Nephron (organoid): ENCODE results near the gene DMRT1.

ENCODE experiments used
- H3K27ac Mint-ChIP-seq, 3 experiments: 2 replicates each; pipeline ENCODE4 v1.8.0; 2020; ENCODE audit warnings: mixed read lengths in 3 of 3, mild to moderate bottlenecking in 2 of 3, moderate library complexity in 1 of 3
- H3K27me3 Mint-ChIP-seq: 2 replicates; pipeline ENCODE4 v1.8.0; 2021; ENCODE audit warnings: low read depth, mild to moderate bottlenecking, moderate library complexity, mixed read lengths
- H3K36me3 Mint-ChIP-seq: 2 replicates; pipeline ENCODE4 v1.8.0; 2020; ENCODE audit warnings: low read depth, mixed read lengths
- H3K4me1 Mint-ChIP-seq: 2 replicates; pipeline ENCODE4 v1.8.0; 2020; ENCODE audit warnings: mixed read lengths
- H3K4me3 Mint-ChIP-seq, 3 experiments: 2 replicates each; pipeline ENCODE4 v1.8.0; 2020; ENCODE audit warnings: mild to moderate bottlenecking in 3 of 3, mixed read lengths in 3 of 3, moderate library complexity in 2 of 3
- H3K9me3 Mint-ChIP-seq: 2 replicates; pipeline ENCODE4 v1.8.0; 2020; ENCODE audit warnings: mixed read lengths
- TF ChIP-seq, protein P1 (sequence below), 3 experiments: fragments of 200-600 bp; sonication (generic); IDR thresholded peaks; one replicate each; pipeline ENCODE4 v1.5.0; 2021; ENCODE audit warnings: antibody characterized with exemption in 3 of 3; ENCODE audit not compliant: unreplicated experiment in 3 of 3

DMRT1 gene

DNA sequence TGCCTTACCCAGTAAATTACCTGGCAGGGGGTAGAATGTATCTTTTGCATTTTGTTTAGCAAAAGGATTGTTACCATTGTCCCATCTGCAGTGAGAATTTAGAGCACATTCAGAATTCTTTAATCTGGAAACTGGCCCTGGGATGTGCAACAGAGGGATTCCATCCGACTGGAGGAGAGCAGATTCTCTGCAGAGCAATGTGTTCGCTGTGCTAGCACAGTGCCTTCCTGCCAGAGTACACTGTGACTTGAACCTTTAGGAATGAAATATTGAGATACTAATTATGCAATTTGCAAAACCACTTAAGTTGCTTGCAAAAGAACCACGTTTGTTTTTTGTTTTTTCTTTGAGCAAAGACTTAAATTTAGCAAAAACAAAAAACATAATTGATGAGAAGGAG is 22.5 kb upstream of the DMRT1 start:
- no peaks in the 10 kb centered on the region for H3K36me3 Mint-ChIP-seq
- no peak overlapping the region for H3K27ac Mint-ChIP-seq
- H3K27me3 Mint-ChIP-seq, result peaks cover 6% of the 10 kb centered on the region
- no peaks in the 10 kb centered on the region for H3K4me1 Mint-ChIP-seq
- H3K4me3 Mint-ChIP-seq, result no peak overlapping the region
- TF ChIP-seq, protein P1, sequence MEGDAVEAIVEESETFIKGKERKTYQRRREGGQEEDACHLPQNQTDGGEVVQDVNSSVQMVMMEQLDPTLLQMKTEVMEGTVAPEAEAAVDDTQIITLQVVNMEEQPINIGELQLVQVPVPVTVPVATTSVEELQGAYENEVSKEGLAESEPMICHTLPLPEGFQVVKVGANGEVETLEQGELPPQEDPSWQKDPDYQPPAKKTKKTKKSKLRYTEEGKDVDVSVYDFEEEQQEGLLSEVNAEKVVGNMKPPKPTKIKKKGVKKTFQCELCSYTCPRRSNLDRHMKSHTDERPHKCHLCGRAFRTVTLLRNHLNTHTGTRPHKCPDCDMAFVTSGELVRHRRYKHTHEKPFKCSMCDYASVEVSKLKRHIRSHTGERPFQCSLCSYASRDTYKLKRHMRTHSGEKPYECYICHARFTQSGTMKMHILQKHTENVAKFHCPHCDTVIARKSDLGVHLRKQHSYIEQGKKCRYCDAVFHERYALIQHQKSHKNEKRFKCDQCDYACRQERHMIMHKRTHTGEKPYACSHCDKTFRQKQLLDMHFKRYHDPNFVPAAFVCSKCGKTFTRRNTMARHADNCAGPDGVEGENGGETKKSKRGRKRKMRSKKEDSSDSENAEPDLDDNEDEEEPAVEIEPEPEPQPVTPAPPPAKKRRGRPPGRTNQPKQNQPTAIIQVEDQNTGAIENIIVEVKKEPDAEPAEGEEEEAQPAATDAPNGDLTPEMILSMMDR (IDR thresholded peaks at IDR 0.05; ENCODE audit: unreplicated experiment in 3 of 3), result no peak
- no peaks in the 10 kb centered on the region for H3K9me3 Mint-ChIP-seq

GRCh38 chr9:826500-827280 is 14.8 kb upstream of the DMRT1 start:
- H3K9me3 Mint-ChIP-seq, result no peaks in the 10 kb centered on the region
- TF ChIP-seq, protein P1 (IDR thresholded peaks at IDR 0.05; ENCODE audit: unreplicated experiment in 3 of 3), result no peak
- no peaks in the 10 kb centered on the region for H3K27me3 Mint-ChIP-seq
- no peak overlapping the region for H3K27ac Mint-ChIP-seq
- no peaks in the 10 kb centered on the region for H3K4me1 Mint-ChIP-seq
- H3K4me3 Mint-ChIP-seq, result no peak overlapping the region
- H3K36me3 Mint-ChIP-seq, result no peaks in the 10 kb centered on the region

- Mint-ChIP-seq H3K27ac (no peak overlapping the region), H3K4me3 (peak overlapping the region in 2 of 3 experiments; percentile 20 to 35), H3K27me3 (peaks cover 88% of the 10 kb centered on the region), H3K4me1 (peaks cover 18% of the 10 kb centered on the region), H3K9me3 (no peaks in the 10 kb centered on the region), H3K36me3 (no peaks in the 10 kb centered on the region)
- TF ChIP-seq, protein P1 (IDR thresholded peaks at IDR 0.05; ENCODE audit: unreplicated experiment in 3 of 3), result no peak
These were observed 1.2 kb upstream of the DMRT1 start for GRCh38 chr9:840343-840742.

DNA sequence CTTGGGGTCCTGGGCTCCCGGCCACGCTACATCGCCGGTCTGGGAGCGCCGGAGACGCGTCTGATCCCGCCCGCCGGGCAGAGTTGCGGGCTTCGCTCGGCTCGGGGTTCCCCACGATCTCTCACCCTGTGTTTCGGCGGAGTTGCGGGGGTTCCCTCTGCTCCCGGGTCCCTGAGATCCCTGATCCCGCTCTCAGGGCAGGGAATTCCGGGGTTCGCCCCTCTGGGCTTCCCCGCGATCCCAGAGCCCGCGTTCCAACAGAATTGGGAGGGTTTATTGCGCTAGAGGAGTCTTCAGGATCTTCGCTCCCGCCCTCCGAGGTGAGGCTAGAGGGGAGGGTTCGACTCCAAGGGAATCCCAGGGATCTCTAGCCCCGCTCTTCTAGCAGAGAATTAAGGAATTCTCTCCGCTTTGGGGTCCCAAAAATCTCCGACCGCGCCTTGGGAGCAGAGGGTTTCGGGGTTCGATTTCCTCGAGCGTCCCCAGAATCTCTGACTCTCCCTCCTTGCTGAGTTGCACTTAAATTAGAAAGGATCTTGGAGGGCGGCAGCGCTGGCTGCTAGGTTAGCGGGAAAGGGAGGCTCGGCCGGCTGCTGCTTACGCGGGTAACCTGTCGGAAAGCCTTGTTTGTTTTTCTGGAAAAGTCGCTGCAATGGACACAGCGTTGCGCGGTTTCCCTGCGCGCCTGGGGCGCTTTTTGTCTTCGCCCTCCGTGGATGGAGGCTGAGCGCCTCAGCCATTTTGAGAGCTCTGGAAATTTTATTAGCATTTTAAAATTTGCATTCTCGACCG is 1.3 kb downstream of the DMRT1 start:
- no peaks in the 10 kb centered on the region for H3K9me3 Mint-ChIP-seq
- peaks cover 98% of the 10 kb centered on the region for H3K27me3 Mint-ChIP-seq
- H3K4me3 Mint-ChIP-seq, result peak overlapping the region in 2 of 3 experiments; percentile 17 to 32

GRCh38 chr9:843427-843785 is 1.9 kb downstream of the DMRT1 start:
- peaks cover 18% of the 10 kb centered on the region for H3K4me1 Mint-ChIP-seq
- H3K27me3 Mint-ChIP-seq, result peaks cover 93% of the 10 kb centered on the region
- H3K27ac Mint-ChIP-seq, result no peak overlapping the region
- TF ChIP-seq, protein P1 (IDR thresholded peaks at IDR 0.05; ENCODE audit: unreplicated experiment in 3 of 3), result no peak
- no peaks in the 10 kb centered on the region for H3K9me3 Mint-ChIP-seq
- no peaks in the 10 kb centered on the region for H3K36me3 Mint-ChIP-seq
- H3K4me3 Mint-ChIP-seq, result peak overlapping the region in 1 of 3 experiments; percentile 17

More for the DNA sequence above, 1.3 kb downstream of the DMRT1 start:
- Mint-ChIP-seq H3K4me1 (peaks cover 18% of the 10 kb centered on the region), H3K36me3 (no peaks in the 10 kb centered on the region), H3K27ac (no peak overlapping the region)
- TF ChIP-seq, protein P1 (IDR thresholded peaks at IDR 0.05; ENCODE audit: unreplicated experiment in 3 of 3), result no peak
